ENCODE results near the gene TLE1.

TLE1 gene

GRCh38 chr9:81605170-81605670, 84.1 kb downstream of the TLE1 start:
- no peak overlapping the region for H3K4me3 ChIP-seq (ENCODE audit: low read depth, low read length)
- no peak for DNase-seq (ENCODE audit: low read depth)
- TF ChIP-seq CTCF (IDR thresholded peaks at IDR 0.05; ENCODE audit: low read depth, low read length, missing control alignments) = no peak

- no peak for TF ChIP-seq CTCF (IDR thresholded peaks at IDR 0.05; ENCODE audit: low read depth, low read length, missing control alignments)
- no peak for DNase-seq (ENCODE audit: low read depth)
Observed at GRCh38 chr9:81604306-81605169, 84.8 kb downstream of the TLE1 start.

GRCh38 chr9:81602887-81603680, 86.3 kb downstream of the TLE1 start:
- no peak for TF ChIP-seq CTCF (IDR thresholded peaks at IDR 0.05; ENCODE audit: low read depth, low read length, missing control alignments)
- no peak overlapping the region for H3K4me3 ChIP-seq (ENCODE audit: low read depth, low read length)
- no peak for DNase-seq (ENCODE audit: low read depth)

More at GRCh38 chr9:81604306-81605169, 84.8 kb downstream of the TLE1 start:
- H3K4me3 ChIP-seq (ENCODE audit: low read depth, low read length) = no peak overlapping the region

GRCh38 chr9:81601639-81602623, 87.4 kb downstream of the TLE1 start:
- H3K4me3 ChIP-seq (ENCODE audit: low read depth, low read length) = no peak overlapping the region
- peak; percentile 13 for DNase-seq (ENCODE audit: low read depth)
- TF ChIP-seq CTCF (IDR thresholded peaks at IDR 0.05; ENCODE audit: low read depth, low read length, missing control alignments) = no peak

- TF ChIP-seq CTCF (IDR thresholded peaks at IDR 0.05; ENCODE audit: low read depth, low read length, missing control alignments) = no peak
- no peak for DNase-seq (ENCODE audit: low read depth)
- no peak overlapping the region for H3K4me3 ChIP-seq (ENCODE audit: low read depth, low read length)
Observed at GRCh38 chr9:81600631-81601030, 88.7 kb downstream of the TLE1 start.

GRCh38 chr9:81599837-81600236, 89.5 kb downstream of the TLE1 start:
- H3K4me3 ChIP-seq (ENCODE audit: low read depth, low read length) = no peak overlapping the region
- DNase-seq (ENCODE audit: low read depth) = no peak
- TF ChIP-seq CTCF (IDR thresholded peaks at IDR 0.05; ENCODE audit: low read depth, low read length, missing control alignments) = no peak

Measured in GM12864 (cell line).